Panc1 (cell line): ENCODE data around the gene FGF7.
"Not testable (repeated sequence)": the region's sequence is repeated elsewhere in the genome, so short reads cannot be mapped to it uniquely, and the experiment has no call there.

ENCODE experiments used
- CTCF ChIP-seq: fragments of 450-650 bp; IDR thresholded peaks from 2 replicates; pipeline ENCODE4 v1.5.1; 2017; ENCODE audit warnings: mild to moderate bottlenecking
- POLR2AphosphoS5 ChIP-seq: IDR thresholded peaks from 2 replicates; pipeline ENCODE4 v1.6.1; 2012; ENCODE audit warnings: mild to moderate bottlenecking, low read depth, low read length, moderate library complexity
- REST ChIP-seq, 2 experiments: IDR thresholded peaks; 2 replicates each; pipeline ENCODE4 v1.6.1; 2011 to 2012; ENCODE audit warnings: low read depth in 2 of 2, control low read depth in 1 of 2, low read length in 1 of 2, mild to moderate bottlenecking in 1 of 2, moderate library complexity in 1 of 2; ENCODE audit not compliant: insufficient read depth in 1 of 2
- TCF7L2 ChIP-seq: IDR thresholded peaks from 2 replicates; pipeline ENCODE4 v1.6.1; 2011; ENCODE audit warnings: mild to moderate bottlenecking, low read depth, low read length, inconsistent platforms

- not testable (repeated sequence) for TF ChIP-seq CTCF; POLR2AphosphoS5; TCF7L2; REST (IDR thresholded peaks at IDR 0.05; ENCODE audit: insufficient read depth in 1 of 2, low read depth in 2 of 2, low read length in 1 of 2)
Observed at GRCh38 chr15:49478021-49478420, 55.0 kb downstream of the FGF7 start.
